HFFc6 (cell line): ENCODE measurements around the gene C2orf42. TPM values are rescaled to one million over a fixed set of nuclear protein-coding genes. Genes with fewer than 3 reads are reported as not detected.
"Not testable (repeated sequence)": the region's sequence is repeated elsewhere in the genome, so short reads cannot be mapped to it uniquely, and the experiment has no call there.

Experiments
- DNase-seq: peaks from one replicate; pipeline ENCODE4 v3.0.0-alpha.2; 2018
- H3K27ac Mint-ChIP-seq: 2 replicates; pipeline ENCODE4 v1.8.0; 2020; ENCODE audit warnings: mild to moderate bottlenecking, mixed read lengths
- H3K27me3 Mint-ChIP-seq: 2 replicates; pipeline ENCODE4 v1.8.0; 2021; ENCODE audit warnings: mild to moderate bottlenecking, moderate library complexity, mixed read lengths; ENCODE audit not compliant: insufficient read depth
- H3K36me3 Mint-ChIP-seq: 2 replicates; pipeline ENCODE4 v1.8.0; 2021; ENCODE audit warnings: low read depth, mixed read lengths
- H3K4me1 Mint-ChIP-seq: 2 replicates; pipeline ENCODE4 v1.8.0; 2020; ENCODE audit warnings: low read depth, mixed read lengths
- H3K4me3 Mint-ChIP-seq: 2 replicates; pipeline ENCODE4 v1.8.0; 2020; ENCODE audit warnings: mild to moderate bottlenecking, moderate library complexity, mixed read lengths
- H3K9me3 Mint-ChIP-seq: 2 replicates; pipeline ENCODE4 v1.8.0; 2020; ENCODE audit warnings: mild to moderate bottlenecking, mixed read lengths
- CTCF ChIP-seq: fragments of 200-600 bp; sonication (generic); IDR thresholded peaks from 2 replicates; pipeline ENCODE4 v1.5.0; 2021; ENCODE audit warnings: antibody characterized with exemption, mild to moderate bottlenecking
- total RNA-seq, 6 experiments: library from RNA; stranded (reverse); fragmentation: NEBNext Ultra II Directional; extraction: Animal tissue kit (Norgen Biotek cat#: 25700); gene quantifications; 2 replicates in 1 of 6; 3 replicates in 5 of 6; pipeline ENCODE4 v1.2.3, GENCODE V29; 2021

Gene C2orf42
- total RNA-seq, 6 experiments from 2014 or later, result 10.0 to 17.8 (median 14.7) TPM

- no peaks in the 10 kb centered on the region for H3K36me3 Mint-ChIP-seq
- no peak for TF ChIP-seq CTCF
- H3K27me3 Mint-ChIP-seq, result no peaks in the 10 kb centered on the region
- H3K4me1 Mint-ChIP-seq, result peaks cover 34% of the 10 kb centered on the region
- H3K4me3 Mint-ChIP-seq, result peak overlapping the region; percentile 6; the same call in 1 of the 2 replicates
- no peaks in the 10 kb centered on the region for H3K9me3 Mint-ChIP-seq
- DNase-seq, result no peak
- 0 out of 2 replicates have a peak overlapping the region, but pooled peaks have one; percentile 47 for H3K27ac Mint-ChIP-seq
Measured at GRCh38 chr2:70113359-70114070, 77.3 kb downstream of the C2orf42 start.

- peak overlapping the region; percentile 74 for H3K27ac Mint-ChIP-seq
- H3K4me3 Mint-ChIP-seq, result peak overlapping the region; percentile 63
- no peaks in the 10 kb centered on the region for H3K9me3 Mint-ChIP-seq
- no peaks in the 10 kb centered on the region for H3K36me3 Mint-ChIP-seq
- no peak for TF ChIP-seq CTCF
- no peaks in the 10 kb centered on the region for H3K27me3 Mint-ChIP-seq
- peak; percentile 39 for DNase-seq
- H3K4me1 Mint-ChIP-seq, result peaks cover 43% of the 10 kb centered on the region
Measured at GRCh38 chr2:70111752-70112591, 78.8 kb downstream of the C2orf42 start.

GRCh38 chr2:70110397-70110796 lies 80.4 kb downstream of the C2orf42 start:
- not testable (repeated sequence) for H3K4me3 Mint-ChIP-seq, H3K27me3 Mint-ChIP-seq, H3K27ac Mint-ChIP-seq, H3K9me3 Mint-ChIP-seq, H3K36me3 Mint-ChIP-seq, DNase-seq
- H3K4me1 Mint-ChIP-seq, result peaks cover 44% of the 10 kb centered on the region

GRCh38 chr2:70106138-70106537 lies 84.7 kb downstream of the C2orf42 start:
- not testable (repeated sequence) for H3K9me3 Mint-ChIP-seq, H3K4me3 Mint-ChIP-seq, H3K27ac Mint-ChIP-seq, H3K27me3 Mint-ChIP-seq, H3K36me3 Mint-ChIP-seq, DNase-seq
- H3K4me1 Mint-ChIP-seq, result peaks cover 36% of the 10 kb centered on the region

DNA sequence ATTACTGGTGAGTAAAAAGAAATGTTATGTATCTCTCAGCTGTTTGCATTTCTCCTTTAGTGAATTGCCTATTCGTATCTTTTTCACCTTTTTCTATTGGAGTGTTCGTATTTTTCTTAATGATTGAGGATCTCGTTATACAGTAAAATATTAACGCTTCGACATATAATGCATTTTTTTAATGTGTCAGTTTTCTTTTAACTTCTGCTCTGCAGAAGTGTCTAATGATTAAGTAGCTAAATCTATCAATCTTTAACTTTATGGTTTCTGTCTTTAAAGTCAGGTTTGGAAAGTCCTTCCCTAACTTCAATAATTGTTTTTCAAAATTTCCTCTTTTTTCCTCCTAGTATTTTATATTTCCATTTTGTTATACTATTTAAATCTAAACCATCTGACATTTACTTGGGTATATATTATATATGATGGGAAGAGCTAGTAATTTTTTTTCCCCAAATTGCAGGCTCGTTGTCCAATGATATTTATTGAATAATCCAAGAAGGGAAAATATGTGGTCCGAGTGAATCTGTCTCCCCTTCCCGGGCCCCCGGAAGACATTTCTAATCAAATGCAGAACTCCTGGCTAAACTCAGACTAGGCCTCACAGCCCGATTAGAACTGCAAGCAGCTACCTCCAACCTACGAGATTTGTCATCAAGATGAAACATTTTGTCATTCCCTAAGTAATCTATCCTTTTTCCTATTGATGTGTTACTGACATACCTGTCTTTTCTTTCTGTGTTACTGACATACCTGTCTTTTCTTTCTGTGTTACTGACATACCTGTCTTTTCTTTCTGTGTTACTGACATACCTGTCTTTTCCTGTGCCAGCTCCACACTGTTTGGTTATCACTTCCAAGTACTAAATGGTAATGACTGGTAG lies 86.3 kb downstream of the C2orf42 start:
- Mint-ChIP-seq H3K27ac (peak overlapping the region; percentile 65), H3K4me3 (peak overlapping the region; percentile 46), H3K36me3 (no peaks in the 10 kb centered on the region), H3K27me3 (no peaks in the 10 kb centered on the region; the same call in 1 of the 2 replicates), H3K4me1 (peaks cover 32% of the 10 kb centered on the region), H3K9me3 (no peaks in the 10 kb centered on the region)
- DNase-seq, result peak; percentile 63
- TF ChIP-seq CTCF, result no peak

DNA sequence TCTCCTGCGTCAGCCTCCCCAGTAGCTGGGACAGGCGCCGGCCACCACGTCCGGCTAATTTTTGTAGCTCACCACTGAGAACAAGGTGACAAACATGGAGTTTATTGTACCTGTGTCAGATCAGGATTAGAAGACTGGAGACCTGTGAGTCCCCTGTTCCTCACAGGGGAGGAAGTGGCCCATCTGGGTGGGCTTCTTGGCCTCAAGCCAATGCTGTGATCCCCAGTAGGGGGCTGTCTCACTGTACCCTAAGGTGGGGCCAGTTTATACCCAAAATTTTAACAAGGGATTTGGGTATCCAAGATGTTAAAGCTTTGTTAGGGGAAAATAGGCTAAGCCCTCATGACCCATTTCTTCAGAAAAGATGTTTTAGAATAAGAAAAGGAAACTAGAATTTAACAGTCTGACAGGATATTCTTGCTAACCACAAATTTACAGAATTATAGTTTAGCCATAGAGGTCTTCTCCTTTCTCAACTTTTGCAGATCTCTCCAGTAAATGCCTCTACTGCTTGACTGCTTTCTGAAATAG lies 87.2 kb downstream of the C2orf42 start:
- H3K4me1 Mint-ChIP-seq, result peaks cover 27% of the 10 kb centered on the region
- H3K27me3 Mint-ChIP-seq, result no peaks in the 10 kb centered on the region; the same call in 1 of the 2 replicates
- TF ChIP-seq CTCF, result no peak
- no peak for DNase-seq
- no peaks in the 10 kb centered on the region for H3K36me3 Mint-ChIP-seq
- H3K9me3 Mint-ChIP-seq, result no peaks in the 10 kb centered on the region
- H3K4me3 Mint-ChIP-seq, result no peak overlapping the region
- no peak overlapping the region for H3K27ac Mint-ChIP-seq

- H3K27ac Mint-ChIP-seq, H3K27me3 Mint-ChIP-seq, H3K4me3 Mint-ChIP-seq, DNase-seq, H3K9me3 Mint-ChIP-seq, H3K36me3 Mint-ChIP-seq: not testable (repeated sequence)
- peaks cover 17% of the 10 kb centered on the region for H3K4me1 Mint-ChIP-seq
Measured at GRCh38 chr2:70102323-70102905, 88.4 kb downstream of the C2orf42 start.

DNA sequence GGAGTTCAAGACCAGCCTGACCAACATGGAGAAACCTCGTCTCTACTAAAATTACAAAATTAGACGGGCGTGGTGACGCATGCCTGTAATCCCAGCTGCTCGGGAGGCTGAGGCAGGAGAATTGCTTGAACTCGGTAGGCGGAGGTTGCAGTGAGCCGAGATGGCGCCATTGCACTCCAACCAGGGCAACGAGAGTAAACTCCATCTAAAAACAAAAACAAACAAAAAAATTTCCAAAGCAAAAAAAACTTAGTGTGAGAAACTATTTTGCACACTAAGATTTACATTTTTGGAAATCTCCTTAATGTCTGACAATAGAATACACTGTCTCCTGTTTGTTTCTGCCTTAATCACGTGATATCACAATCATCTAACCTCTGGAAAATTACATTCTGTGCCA lies 89.1 kb downstream of the C2orf42 start:
- not testable (repeated sequence) for H3K9me3 Mint-ChIP-seq, H3K4me3 Mint-ChIP-seq, H3K27ac Mint-ChIP-seq, H3K36me3 Mint-ChIP-seq, DNase-seq, H3K27me3 Mint-ChIP-seq
- peaks cover 17% of the 10 kb centered on the region for H3K4me1 Mint-ChIP-seq
